H1 (cell line): ENCODE data around the gene ITSN1. TPM values are rescaled to one million over a fixed set of nuclear protein-coding genes. Genes with fewer than 3 reads are reported as not detected.

ENCODE experiments used
- EGR1 ChIP-seq: IDR thresholded peaks from 2 replicates; pipeline ENCODE4 v1.6.1; 2011; ENCODE audit warnings: low read depth, low read length, borderline replicate concordance
- POLR2AphosphoS5 ChIP-seq: IDR thresholded peaks from 2 replicates; pipeline ENCODE4 v1.6.1; 2011; ENCODE audit warnings: low read depth, low read length
- polyA plus RNA-seq, 7 experiments: library from polyadenylated mRNA; depleted of rRNA in 3 of 7; stranded (reverse) in 5 of 7; unstranded in 2 of 7; fragments of >200 nt in 5 of 7; fragments of 200-250 nt in 2 of 7; gene quantifications; 1 replicate in 5 of 7; 2 replicates in 1 of 7; 4 replicates in 1 of 7; pipeline versions ENCODE4 v1.2.1 to v1.2.3, GENCODE V29; 2011 to 2013; ENCODE audit warnings: missing spikeins in 2 of 7, mixed read lengths in 2 of 7
- total RNA-seq: library from RNA; stranded (reverse); fragmentation: NEBNext Ultra II Directional; extraction: Animal tissue kit (Norgen Biotek cat#: 25700); gene quantifications from 2 replicates; pipeline ENCODE4 v1.2.1, GENCODE V29; 2021

The ITSN1 gene
- total and polyA plus RNA-seq, 2 of the 8 experiments (the other 6 are each of a cell fraction or from before 2014, with no cell fraction given) = 60.8 to 78.1 TPM

DNA sequence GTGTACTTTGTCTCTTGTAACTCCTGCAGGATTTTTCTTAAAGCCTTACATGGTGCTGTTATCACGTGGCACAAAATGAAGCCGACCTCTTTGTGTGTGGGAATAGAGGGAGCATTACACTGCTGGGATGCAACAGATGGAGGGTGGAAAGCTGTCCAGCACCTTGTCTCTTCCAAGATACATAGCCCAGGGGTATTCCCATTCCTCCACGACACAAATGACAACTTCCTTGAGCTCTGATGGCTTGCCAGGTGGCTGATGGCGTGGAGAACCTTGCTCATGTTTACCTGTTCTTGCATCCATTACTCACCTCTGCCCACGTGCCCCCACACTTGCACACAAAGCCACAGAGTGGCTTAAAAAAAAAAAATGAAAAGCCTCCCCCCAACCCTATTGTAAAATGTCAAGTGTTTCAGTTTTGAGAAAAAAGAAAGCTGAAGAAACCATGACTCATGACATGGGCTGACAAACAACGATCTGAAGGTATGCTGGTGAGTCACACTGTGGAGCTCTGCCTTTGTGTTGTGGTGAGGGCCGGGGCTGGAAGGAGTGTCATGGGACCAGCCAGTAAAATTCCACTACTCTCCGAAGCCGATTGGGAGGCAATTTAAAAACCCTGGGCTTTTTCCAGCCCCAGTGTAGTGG, 305.3 kb downstream of the ITSN1 start (continued):
- TF ChIP-seq POLR2AphosphoS5 (peak; percentile 58), EGR1 (0 out of 2 replicates have a peak, but pooled peaks have one; percentile 1)
